ENCODE measurements around the gene ADAT3.

DNA sequence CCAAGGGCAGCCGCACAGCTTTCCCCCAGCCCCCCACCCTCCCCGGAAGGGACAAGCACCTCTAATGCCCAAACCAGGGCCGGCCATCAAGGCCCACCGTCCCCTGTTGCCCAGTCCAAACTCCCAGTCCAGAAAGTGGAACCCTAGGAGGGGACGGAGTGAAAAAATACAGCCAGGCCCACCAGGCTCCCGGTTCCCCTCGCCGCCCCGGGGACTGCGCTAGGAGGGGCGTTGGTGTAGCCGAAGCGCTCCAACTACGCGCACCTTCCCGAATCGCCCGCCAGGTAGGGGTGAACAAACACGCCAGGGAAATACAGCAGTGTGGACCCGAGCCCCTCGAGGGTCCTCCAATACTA lies 43.2 kb upstream of the ADAT3 start:
- no peak for TF ChIP-seq ZNF384 (IDR thresholded peaks at IDR 0.05)
- no peak for TF ChIP-seq SP1 (IDR thresholded peaks at IDR 0.05)
- TF ChIP-seq, protein P1, sequence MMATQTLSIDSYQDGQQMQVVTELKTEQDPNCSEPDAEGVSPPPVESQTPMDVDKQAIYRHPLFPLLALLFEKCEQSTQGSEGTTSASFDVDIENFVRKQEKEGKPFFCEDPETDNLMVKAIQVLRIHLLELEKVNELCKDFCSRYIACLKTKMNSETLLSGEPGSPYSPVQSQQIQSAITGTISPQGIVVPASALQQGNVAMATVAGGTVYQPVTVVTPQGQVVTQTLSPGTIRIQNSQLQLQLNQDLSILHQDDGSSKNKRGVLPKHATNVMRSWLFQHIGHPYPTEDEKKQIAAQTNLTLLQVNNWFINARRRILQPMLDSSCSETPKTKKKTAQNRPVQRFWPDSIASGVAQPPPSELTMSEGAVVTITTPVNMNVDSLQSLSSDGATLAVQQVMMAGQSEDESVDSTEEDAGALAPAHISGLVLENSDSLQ (IDR thresholded peaks at IDR 0.05): no peak
- no peak for TF ChIP-seq FOXA1 (IDR thresholded peaks at IDR 0.05)
- TF ChIP-seq FOXK2 (IDR thresholded peaks at IDR 0.05): no peak
- TF ChIP-seq TARDBP (IDR thresholded peaks at IDR 0.05): no peak
- TF ChIP-seq ARNT (IDR thresholded peaks at IDR 0.05): no peak
- no peak for TF ChIP-seq FOXM1 (IDR thresholded peaks at IDR 0.05; ENCODE audit: borderline replicate concordance)
- TF ChIP-seq SUZ12 (IDR thresholded peaks at IDR 0.05): no peak
- no peak for TF ChIP-seq LEF1 (IDR thresholded peaks at IDR 0.05; ENCODE audit: borderline replicate concordance)
- TF ChIP-seq NFRKB (IDR thresholded peaks at IDR 0.05): no peak

All from HEK293T (cell line).